GM13977 (cell line): ENCODE data around the gene OSBPL9.

Experiments
- DNase-seq: peaks from one replicate; pipeline ENCODE4 v3.0.0; 2012; ENCODE audit warnings: low spot score
- CTCF ChIP-seq: IDR thresholded peaks from 2 replicates; pipeline ENCODE4 v1.5.1; 2012; ENCODE audit warnings: mild to moderate bottlenecking, control low read depth; ENCODE audit not compliant: insufficient read depth; ENCODE audit errors: extremely low read depth, missing control alignments
- in situ Hi-C: fragments of 300-500 bp; cut with MboI; formaldehyde crosslinking; loops from one replicate; pipeline ENCODE4 v1.12.0; 2022; ENCODE audit warnings: low sequenced_read_pairs, low pct_unique_long_range_greater_than_20kb, mixed read lengths, inconsistent platforms; ENCODE audit not compliant: unreplicated experiment

OSBPL9 gene

GRCh38 chr1:51624855-51625254 lies 8.0 kb downstream of the OSBPL9 start:
- no peak for DNase-seq
- in situ Hi-C loops = no loop called here
- no peak for TF ChIP-seq CTCF

- peak; percentile 53 for TF ChIP-seq CTCF
- in situ Hi-C loops = no loop called here
- DNase-seq = peak; percentile 43
These were observed 10.8 kb downstream of the OSBPL9 start for GRCh38 chr1:51627672-51628071.

GRCh38 chr1:51628715-51629590 lies 12.1 kb downstream of the OSBPL9 start:
- no peak for TF ChIP-seq CTCF
- in situ Hi-C loops = no loop called here
- DNase-seq = no peak

GRCh38 chr1:51629918-51630317 lies 13.0 kb downstream of the OSBPL9 start:
- in situ Hi-C loops = no loop called here
- no peak for DNase-seq
- TF ChIP-seq CTCF = no peak

- no peak for TF ChIP-seq CTCF
- in situ Hi-C loops = no loop called here
- DNase-seq = no peak
These were observed 13.5 kb downstream of the OSBPL9 start for GRCh38 chr1:51630393-51630792.

- DNase-seq = no peak
- no peak for TF ChIP-seq CTCF
- in situ Hi-C loops = no loop called here
These were observed 14.0 kb downstream of the OSBPL9 start for GRCh38 chr1:51630922-51631321.
